ELF-1 (cell line): ENCODE measurements around the gene ATG16L1.

Experiments
- DNase-seq: peaks from one replicate; pipeline ENCODE4 v3.0.0-alpha.2; 2016; ENCODE audit warnings: low read depth, low spot score

ATG16L1 gene

GRCh38 chr2:233290051-233290845 is 38.8 kb downstream of the ATG16L1 start:
- no peak for DNase-seq

GRCh38 chr2:233295891-233296290 is 44.4 kb downstream of the ATG16L1 start:
- DNase-seq: no peak

DNA sequence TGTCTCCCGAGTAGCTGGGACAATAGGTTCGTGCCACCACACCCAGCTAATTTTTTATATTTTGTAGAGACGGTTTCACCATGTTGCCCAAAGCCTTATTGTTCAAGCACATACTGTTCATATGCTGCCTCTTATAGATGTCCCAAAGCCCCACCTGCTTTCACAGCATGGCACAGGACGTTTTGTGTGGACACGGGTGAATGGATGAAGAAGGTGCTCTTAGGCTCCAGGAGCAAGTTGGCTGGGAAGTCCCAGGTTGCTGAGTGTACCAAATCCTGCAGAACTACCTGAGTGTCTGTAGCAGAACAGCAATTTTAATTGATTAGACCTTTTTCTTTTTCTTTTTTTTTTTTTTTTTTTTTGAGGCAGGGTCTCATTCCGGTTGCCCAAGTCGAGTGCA is 45.6 kb downstream of the ATG16L1 start:
- DNase-seq: no peak

- DNase-seq: no peak
These were observed 48.9 kb downstream of the ATG16L1 start for GRCh38 chr2:233300401-233300800.

DNA sequence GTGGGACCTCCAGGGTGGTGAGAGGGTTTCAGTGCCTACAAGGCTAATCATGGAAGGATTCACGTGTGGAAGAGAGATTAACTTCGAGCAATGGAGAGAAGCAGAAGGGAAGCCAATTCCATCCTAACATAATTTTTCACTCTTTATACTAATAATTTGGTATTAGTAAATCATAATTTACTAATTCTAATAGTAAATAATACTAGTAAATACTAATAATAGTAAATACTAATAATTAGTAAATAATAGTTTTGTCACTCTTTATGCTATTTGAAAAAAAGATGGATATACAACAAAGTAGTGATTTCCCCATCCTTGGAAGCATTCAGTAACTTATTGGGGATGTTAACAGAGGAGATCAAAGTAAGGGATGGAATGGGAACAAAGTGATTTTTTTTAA is 49.8 kb downstream of the ATG16L1 start:
- no peak for DNase-seq

DNA sequence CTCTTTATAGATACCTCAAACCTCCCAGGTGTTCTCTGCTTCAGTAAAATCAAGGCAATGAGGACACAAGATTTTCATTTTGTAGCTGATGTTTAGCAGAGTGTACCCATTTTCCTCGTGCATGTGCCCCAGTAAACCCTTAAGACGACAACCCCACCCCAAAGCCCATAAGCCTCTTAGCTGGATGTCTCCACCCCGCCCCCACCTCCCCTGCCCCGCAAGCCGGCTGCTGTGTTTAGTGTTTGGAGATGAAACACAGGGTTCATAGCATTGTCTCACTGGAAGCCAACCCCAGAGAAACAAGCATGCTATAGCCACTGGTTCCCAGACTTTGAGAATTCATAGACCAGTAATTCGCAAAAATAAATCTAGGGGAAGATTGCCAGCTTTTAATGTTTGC is 50.3 kb downstream of the ATG16L1 start:
- no peak for DNase-seq

- no peak for DNase-seq
These were observed 51.8 kb downstream of the ATG16L1 start for GRCh38 chr2:233303252-233303651.

- no peak for DNase-seq
These were observed 56.1 kb downstream of the ATG16L1 start, which contains the start of gene SAG for GRCh38 chr2:233307565-233307964. Gene SAG, plus strand, starts transcription at chr2:233307816. Its CDS starts 1,374 bp downstream, at chr2:233309190.

- DNase-seq: no peak
These were observed 59.9 kb downstream of the ATG16L1 start for GRCh38 chr2:233311241-233311926.

DNA sequence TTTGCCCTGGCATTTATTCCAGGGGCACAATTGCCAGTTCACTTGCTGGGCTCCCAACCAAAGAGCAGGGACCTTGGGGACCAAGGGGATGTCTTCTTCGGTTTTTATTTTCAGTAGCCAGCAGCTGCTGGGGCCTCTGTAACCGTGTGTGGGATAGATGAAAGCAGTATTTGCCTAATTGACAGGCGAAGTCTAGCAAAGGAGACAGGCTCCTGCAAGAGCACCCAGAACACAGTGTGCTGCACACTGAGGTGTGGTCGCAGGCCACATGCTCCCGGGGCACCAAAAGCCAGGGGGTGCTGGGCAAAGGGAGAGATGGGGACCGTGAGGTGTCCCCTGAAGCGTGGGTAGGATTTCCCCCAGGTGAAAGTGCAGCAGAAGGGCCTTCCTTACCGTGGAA is 61.4 kb downstream of the ATG16L1 start:
- no peak for DNase-seq

- no peak for DNase-seq
These were observed 62.9 kb downstream of the ATG16L1 start for GRCh38 chr2:233314180-233314925.

GRCh38 chr2:233317196-233317943 is 65.9 kb downstream of the ATG16L1 start:
- no peak for DNase-seq

DNA sequence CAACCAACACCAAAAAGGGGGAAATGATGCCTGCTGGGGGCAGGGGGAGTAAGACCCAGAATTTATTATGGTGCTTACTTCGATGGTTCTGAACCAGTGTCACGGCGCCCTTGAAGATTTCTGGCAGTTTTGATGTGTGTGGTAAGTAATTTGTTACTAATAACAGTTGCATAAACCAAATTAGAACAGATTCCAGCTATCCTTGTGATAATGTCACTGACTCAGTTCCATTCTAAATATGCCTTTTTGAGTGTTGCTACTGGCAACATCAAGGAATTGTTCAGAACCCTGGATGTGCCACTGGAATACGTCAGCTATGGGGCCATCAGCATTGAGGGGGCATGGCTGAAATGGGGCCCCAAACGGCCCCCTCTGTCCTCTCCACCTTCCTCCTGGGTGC is 67.8 kb downstream of the ATG16L1 start:
- no peak for DNase-seq

GRCh38 chr2:233320470-233320869 is 69.0 kb downstream of the ATG16L1 start:
- no peak for DNase-seq

GRCh38 chr2:233321166-233321565 is 69.7 kb downstream of the ATG16L1 start:
- DNase-seq: no peak

- DNase-seq: no peak
These were observed 72.4 kb downstream of the ATG16L1 start for GRCh38 chr2:233323851-233324250.

GRCh38 chr2:233325256-233325655 is 73.8 kb downstream of the ATG16L1 start:
- no peak for DNase-seq

GRCh38 chr2:233325814-233326213 is 74.3 kb downstream of the ATG16L1 start:
- DNase-seq: no peak

GRCh38 chr2:233326500-233326899 is 75.0 kb downstream of the ATG16L1 start:
- no peak for DNase-seq

- no peak for DNase-seq
These were observed 77.4 kb downstream of the ATG16L1 start for GRCh38 chr2:233328922-233329321.

DNA sequence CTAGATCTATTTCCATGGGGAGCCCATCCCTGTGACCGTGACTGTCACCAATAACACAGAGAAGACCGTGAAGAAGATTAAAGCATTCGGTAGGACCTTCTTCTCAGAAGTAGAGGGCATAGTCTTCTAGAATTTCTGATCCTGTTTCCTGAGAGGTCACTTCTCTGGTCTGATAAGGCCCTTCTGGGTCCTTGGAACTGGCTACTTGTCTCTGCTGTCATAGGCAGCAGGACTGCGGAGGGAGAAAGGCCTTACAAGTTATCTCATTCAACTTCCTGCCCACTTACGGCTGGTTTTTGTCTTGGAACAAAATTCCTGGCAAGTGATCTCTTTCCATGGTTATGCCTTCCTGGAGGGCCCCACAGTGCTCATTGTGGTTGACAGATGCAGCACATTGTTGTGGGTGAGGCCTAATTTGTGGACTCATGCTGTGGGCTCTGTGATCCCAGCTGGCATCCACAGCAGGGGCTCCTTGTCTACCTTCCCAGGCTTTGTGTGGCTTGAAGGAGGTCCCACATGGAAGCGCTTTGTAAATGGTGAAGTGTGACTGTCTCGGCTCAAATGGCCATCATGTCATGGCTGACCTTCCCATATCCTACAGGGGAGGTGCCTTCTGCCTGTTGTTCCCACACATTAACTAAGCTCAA is 78.1 kb downstream of the ATG16L1 start:
- peak; percentile 81 for DNase-seq
